ENCODE results near the gene SF3B6.

SF3B6 gene

DNA sequence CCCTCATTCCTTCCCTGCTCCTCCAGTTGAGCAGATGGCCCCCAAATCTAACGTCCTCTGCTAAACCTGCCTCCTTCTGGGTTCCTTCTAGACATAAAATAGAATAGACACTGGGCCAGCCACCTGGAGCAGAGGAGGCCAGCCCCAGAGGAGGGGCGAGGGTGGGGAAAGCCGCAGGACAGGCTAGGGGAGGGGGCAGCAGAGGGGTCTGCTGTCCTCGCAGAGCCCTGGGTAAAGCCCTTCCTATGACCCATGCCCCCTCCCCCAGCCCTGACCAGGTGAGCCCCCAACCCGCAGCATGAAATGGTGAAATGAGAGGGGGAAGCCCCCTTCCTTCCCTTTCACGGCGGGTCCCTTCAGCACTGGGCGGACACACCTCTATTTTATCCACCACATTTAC, 58.4 kb downstream of the SF3B6 start:
- DNase-seq = no peak
